ENCODE data around the gene GNG7.
"Not testable (repeated sequence)": the region's sequence is repeated elsewhere in the genome, so short reads cannot be mapped to it uniquely, and the experiment has no call there.

Gene GNG7

GRCh38 chr19:2547033-2547680 is 155.3 kb downstream of the GNG7 start:
- no peak for DNase-seq

GRCh38 chr19:2546128-2547032 is 156.1 kb downstream of the GNG7 start:
- no peak for DNase-seq

- not testable (repeated sequence) for DNase-seq
Observed at GRCh38 chr19:2545416-2546127, 156.9 kb downstream of the GNG7 start.

- no peak for DNase-seq
Observed at GRCh38 chr19:2544576-2545415, 157.7 kb downstream of the GNG7 start.

GRCh38 chr19:2543463-2544442 is 158.7 kb downstream of the GNG7 start:
- peak; percentile 58 for DNase-seq

GRCh38 chr19:2543072-2543462 is 159.4 kb downstream of the GNG7 start:
- DNase-seq, result not testable (repeated sequence)

- DNase-seq, result no peak
Observed at GRCh38 chr19:2542341-2543069, 160.0 kb downstream of the GNG7 start.

- DNase-seq, result no peak
Observed at GRCh38 chr19:2540646-2541454, 161.6 kb downstream of the GNG7 start.

GRCh38 chr19:2540251-2540645 is 162.2 kb downstream of the GNG7 start:
- DNase-seq, result no peak

- no peak for DNase-seq
Observed at GRCh38 chr19:2538096-2538757, 164.3 kb downstream of the GNG7 start.

GRCh38 chr19:2537584-2537983 is 164.9 kb downstream of the GNG7 start:
- not testable (repeated sequence) for DNase-seq

GRCh38 chr19:2536461-2536860 is 166.0 kb downstream of the GNG7 start:
- no peak for DNase-seq

- DNase-seq, result no peak
Observed at GRCh38 chr19:2534423-2535013, 168.0 kb downstream of the GNG7 start.

- DNase-seq, result no peak
Observed at GRCh38 chr19:2533686-2534422, 168.6 kb downstream of the GNG7 start.

- no peak for DNase-seq
Observed at GRCh38 chr19:2533072-2533425, 169.4 kb downstream of the GNG7 start.

- no peak for DNase-seq
Observed at GRCh38 chr19:2532252-2533071, 170.0 kb downstream of the GNG7 start.

- DNase-seq, result not testable (repeated sequence)
Observed at GRCh38 chr19:2529942-2530341, 172.6 kb downstream of the GNG7 start.

Data from activated CD4-positive, alpha-beta T cell treated with anti-CD3 and anti-CD28 coated beads for 1 hour (primary cell).